ENCODE data around the gene CSRP3.

Gene CSRP3

DNA sequence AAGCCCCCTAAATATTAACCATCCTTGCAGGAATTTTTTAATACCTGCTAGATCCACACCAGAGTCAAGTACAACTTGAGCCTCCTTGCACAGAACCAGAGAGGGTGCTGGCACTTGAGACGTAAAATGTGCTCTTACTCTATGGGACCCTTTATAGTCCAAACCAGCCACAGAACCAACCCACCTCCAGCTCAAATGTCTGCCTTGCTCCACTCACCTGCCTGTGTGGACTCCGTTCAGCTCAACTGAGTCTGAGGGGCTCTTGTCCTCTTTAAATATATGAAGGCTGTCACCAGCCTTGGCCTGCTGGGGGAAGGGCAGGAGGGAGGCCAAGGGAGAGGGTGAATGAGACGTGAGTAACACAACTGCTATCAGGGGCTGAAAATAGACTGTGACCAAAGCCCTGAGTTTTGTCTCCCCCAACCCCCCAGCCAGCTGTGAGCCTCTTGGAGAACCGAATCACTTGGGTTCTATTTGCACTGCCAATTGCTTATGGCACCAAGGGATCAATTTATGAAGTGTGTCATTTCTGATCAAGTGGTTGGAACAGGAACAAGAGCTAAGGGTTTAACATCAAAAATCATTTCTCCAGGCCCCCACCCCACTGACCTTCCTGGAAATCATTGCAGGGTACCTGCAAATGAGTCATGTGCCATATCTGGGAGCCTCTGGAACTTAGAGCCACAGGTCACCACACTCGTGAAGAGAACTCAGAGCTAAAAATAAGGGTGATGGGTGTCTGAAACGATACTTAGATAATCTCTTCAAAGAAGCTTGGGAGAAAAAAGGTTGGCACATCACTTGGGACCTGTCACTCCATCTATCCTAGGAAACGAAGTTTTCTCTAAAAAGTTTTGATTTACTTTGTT lies at the start of gene CSRP3:
Gene CSRP3 (minus strand): TSS at position 247 of the 869 bp plus-strand sequence. CDS start 9,535 bp downstream, outside the sequence.
- DNase-seq: no peak

DNA sequence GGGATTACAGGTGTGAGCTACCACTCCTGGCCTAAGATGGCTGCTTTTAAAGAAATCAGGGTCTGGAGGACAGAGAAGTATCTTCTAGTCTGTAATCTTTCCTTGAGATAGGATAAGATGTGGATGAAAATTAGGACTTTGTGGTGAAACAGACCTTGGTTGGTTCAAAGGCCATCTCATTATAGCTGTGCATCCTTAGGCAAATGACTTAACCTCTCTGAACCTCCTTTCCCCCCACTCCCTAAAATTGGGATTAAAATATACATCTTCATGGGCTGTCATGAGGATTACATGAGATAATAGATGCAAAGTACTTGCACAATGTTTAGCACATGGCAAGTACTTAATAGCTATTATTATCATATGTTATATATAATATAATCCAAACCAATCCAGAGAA lies 49.8 kb upstream of the CSRP3 start:
- DNase-seq: no peak

DNA sequence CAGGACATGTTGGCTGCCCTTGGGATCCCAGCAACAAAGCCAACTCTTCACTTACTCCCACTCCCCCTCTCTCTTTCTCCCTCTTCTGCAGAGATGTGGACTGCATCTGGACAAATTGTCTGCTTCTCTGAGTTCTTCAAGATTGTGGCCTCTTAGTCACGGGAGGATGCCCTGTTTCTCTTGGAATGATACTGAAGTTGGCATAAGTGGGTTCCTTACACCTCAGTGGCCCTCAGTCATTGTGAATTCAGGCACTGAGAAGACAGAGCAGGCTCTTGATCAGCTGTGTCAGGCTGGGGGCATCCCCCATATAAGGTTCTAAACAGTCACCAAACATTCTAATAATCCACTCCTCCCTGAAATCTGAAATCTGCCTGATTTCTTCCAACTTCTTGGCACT lies 45.0 kb upstream of the CSRP3 start:
- no peak for DNase-seq

DNA sequence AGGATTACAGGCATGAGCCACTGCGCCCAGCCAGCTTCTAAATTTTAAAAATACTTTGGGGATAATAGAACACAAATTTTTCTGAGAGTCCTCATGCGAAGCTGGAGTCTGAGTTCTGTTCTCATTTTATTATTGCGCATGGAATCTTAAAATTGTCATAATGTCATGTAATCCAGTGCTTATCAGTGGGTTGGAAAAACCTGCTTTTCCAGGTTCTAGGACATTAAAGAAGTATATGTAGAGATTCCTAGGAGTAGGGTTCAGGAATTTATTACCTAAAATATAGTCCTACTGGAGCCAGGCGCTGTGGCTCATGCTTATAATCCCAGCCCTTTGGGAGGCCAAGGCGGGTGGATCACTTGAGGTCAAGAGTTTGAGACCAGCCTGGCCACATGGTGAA lies 43.6 kb upstream of the CSRP3 start:
- no peak for DNase-seq

DNA sequence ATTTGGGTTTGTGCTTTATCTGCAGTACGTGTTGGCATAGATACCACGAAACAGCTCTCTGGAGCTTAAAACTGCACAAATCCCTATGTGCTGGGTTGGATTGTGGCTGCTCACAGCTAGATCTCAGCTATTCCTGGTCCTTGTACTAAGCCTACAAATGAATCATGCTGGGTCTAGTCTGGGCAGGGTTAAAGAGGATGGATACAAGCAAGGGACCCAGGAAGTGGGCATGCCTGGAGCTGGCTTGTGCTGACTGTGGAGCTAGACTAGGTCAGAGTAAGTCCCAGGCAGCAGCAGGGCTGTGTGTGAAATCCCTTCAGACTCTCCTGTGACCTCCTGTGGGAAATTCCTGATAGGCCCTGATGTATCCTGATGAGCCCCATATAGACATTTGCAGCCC lies 42.8 kb upstream of the CSRP3 start:
- peak; percentile 65 for DNase-seq

DNA sequence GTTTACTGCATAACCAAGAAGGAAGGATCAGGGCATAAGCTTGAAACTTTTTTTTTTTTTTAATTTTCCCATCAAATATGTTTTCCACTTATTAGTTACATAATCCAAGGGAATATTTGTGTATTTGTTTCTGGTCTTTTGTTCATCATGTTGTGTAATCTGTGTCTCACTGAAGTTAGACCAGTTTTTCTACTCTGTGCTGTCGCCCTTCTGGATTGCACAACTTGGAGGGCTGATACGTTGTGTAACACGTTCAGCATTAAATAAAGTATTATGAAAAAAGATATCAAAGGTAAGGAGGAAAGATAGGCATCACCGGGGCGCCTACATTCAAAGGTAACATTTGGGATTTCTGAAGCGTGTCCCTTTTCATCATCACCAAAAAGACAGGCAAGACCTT lies 42.3 kb upstream of the CSRP3 start:
- peak; percentile 71 for DNase-seq

DNA sequence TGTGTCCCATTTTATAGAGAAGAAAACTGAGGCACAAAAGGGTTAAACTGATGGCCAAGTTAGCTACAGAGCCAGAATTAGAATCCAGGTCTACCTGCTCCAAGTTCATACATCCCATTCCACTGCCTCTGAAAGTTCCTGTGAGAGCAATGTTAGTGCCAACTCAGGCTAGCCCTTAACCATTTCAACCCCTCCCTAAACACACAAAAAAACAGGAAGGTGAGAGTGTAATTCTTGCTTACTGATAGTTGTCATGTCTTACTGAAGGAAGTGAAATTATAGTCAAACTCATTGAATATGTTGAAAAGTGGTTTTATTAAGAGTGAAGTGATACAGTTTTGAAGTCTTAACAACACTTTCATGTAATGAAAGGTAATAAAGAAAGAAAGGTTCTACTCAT lies 41.8 kb upstream of the CSRP3 start:
- DNase-seq: peak; percentile 44

DNA sequence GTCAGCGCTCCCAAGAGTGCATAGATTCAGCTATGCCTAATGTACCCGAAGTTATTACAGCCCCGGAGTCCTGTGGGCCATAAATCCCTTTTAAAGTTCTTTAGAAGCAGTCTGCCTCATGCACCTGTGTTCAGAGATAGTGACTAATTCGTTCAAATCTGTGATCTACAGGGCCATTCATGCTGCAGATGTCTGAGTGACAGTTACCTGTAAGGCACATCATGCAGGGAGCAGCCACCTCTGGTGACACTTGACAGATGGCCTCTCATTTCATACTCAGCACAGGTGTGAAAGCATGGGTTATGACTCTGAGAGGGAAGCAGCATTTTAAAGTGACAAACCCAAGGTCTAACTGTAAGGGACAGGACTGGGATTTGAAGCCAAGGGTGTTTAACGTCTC lies 41.4 kb upstream of the CSRP3 start:
- peak; percentile 64 for DNase-seq

DNA sequence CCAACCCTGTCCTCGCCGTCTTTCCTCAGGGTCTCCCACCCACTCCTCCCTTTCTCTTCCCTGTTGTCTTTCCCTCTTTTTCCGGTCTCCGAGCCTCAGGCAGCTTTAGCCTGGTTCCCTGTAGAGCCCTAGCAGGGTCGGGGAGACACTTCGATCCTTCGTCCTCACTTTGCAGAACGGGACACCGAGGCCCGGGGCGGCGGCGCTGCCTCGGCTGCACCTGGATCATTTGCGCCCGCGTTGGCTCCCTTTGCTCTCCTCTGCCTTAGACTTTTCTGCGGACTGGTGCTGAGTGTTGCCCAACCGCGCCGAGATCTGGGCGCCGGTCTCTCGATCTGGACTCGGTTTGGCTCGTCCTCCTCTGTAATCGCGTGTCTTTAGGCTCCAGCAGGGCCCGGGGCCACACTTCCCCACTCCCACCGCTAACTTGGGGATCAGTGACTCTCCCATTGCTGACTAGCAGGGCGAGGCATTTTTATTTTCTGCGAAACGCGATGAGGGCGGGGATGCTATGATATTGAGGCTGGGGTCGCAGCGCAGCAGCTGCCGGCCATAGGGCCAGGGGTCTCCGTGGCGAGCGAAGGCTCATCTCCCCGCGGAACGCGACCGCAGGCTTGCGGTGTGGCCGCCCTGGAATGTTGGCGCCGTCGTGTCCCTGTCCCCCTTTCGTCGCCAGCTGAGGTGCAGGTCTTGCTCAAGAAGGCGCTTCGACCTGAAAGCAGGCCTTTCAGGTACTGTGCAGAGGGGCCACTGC lies 40.6 kb upstream of the CSRP3 start:
- peak; percentile 65 for DNase-seq

DNA sequence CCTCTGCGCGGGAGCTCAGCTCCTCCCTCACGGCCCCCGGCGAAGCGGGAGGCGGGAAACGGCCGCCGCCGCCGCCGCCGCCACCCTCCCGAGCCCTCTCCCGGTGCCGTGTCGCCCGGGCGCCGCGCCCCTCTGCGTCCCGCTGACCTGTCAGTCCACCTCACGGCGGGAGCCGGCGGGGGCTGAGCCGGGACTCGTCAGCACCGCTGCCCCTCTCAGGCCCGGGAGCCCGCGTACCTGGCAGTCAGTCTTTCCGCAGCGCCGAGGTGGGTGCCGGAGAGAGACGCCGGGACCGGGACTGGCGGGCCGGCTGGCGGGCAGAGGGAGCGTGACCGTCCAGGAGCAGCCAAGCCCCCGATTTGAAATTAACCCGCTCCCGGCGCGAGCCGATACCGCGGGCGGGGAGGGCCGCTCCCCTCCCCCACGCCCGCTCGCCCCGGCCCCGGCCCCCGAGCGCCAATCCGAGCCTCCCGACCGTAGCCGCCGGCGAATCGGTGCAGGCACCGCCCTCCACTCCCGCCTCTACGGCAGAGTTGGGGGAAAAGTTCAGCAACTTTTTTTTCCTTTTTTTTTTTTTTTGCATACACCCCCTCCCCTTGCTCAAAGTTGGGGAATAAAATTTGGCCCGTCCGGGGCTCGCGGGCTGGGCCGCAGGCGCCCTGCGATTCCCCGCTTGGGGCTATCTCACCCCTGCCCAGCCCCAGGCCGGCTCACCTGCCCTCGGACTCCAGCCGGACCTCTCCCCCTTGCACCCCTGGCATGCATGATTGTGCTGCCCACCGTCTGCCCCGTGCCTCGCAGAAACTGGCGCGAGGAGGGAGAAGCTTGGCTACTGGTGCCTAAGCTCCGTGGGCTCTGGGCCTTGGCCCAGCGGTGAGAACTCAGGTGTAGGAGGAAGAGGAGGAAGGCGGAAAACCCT lies 39.7 kb upstream of the CSRP3 start:
- DNase-seq: peak; percentile 79

DNA sequence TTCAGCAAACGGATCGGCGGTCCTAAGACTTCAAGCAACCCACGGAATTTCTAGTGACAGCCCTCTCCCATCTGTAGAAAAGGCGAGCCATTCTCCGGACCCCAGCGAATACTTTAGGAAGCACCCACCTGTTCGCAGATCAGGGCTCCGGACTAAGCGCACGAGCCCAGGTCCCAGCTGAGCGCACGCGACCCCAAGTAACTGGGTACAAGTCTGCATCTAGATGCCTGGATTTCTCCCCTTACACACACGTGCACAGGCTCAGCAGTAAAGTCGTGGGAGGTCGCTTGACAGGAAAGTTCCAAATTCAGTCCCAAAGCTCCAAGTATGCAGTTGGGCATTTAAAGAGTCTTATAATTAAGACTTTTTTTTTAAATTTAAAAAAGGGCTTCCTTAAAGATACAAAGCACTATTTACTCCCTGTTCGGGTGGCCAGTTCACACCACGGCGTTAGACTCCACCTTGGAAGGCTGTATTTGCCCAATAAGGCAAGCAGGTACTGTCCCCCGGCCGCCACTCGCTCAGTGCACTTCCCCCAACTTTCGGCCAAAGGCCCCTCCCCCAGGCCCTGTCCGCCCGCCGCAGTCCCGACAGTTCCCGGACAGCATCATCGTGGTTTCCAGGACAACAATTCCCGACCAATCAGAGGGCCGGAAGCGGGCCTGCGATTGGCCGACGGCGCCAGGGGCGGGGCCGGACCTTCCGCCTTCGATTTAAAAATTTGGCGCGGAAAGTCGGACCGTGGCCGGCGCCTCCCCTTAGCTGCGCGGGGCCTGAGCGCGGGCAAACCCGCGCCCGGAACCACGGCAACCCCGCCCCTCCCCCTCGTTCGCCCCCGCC lies 38.9 kb upstream of the CSRP3 start, which contains the start of gene E2F8:
Gene E2F8 (minus strand): TSS at position 526 of the 840 bp plus-strand sequence. CDS start 824 bp downstream, outside the sequence.
- DNase-seq: peak; percentile 98

DNA sequence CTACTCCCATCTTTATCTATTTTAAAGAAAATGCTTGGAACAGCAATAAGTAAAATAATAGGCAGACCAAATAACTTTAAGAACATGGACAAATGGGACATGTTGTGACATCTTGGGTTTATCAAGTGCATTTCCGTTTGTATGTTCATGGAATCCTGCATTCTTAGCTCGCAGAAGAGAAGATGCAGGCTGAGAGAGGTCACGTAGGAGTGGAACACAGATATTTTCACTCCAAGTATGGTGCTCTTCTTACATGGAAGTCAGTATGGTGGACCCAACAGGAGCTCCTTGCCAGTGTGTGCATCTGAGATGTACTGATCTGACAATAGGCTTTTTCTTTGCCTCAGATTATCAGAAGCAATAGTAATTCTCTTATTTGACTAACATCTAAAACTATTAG lies 37.3 kb upstream of the CSRP3 start:
- DNase-seq: no peak

DNA sequence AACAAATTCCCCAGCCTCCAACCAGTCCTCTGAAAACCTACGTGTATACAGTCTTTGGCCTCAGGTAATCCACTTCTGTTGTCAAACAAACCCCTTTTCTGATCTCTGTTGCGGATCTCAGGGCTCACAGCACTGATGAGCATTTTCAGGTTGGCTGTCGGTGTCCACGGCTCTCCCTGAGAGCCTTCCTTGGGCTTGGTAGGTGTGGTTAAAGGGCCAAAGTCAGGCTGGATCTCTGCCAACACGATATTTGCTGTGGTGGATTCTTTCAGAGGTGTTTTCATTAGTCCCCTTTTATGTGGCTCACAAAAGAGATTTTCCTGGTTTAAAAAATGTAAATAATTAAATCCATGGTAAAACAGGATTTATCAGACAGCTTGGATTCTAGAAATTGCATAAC lies 36.0 kb upstream of the CSRP3 start:
- no peak for DNase-seq

DNA sequence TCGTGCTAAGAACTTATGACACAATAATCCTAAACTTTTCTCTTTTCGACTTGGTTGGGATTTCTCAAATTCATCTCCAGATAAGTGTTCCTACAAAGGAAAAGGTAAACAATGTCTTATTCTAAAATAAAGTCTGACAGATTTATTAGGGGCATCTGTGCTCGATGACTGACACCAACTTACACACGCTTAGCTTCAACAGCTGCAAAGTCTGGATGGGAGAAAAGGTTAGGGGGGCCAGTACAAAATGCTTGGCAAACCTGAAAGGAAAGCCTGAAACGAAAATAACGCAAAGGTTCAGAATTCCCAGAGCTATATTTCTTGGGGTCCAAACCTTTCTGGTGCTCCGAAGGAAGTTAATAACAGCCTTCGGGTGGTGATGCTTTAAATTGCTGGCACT lies 35.6 kb upstream of the CSRP3 start:
- no peak for DNase-seq

DNA sequence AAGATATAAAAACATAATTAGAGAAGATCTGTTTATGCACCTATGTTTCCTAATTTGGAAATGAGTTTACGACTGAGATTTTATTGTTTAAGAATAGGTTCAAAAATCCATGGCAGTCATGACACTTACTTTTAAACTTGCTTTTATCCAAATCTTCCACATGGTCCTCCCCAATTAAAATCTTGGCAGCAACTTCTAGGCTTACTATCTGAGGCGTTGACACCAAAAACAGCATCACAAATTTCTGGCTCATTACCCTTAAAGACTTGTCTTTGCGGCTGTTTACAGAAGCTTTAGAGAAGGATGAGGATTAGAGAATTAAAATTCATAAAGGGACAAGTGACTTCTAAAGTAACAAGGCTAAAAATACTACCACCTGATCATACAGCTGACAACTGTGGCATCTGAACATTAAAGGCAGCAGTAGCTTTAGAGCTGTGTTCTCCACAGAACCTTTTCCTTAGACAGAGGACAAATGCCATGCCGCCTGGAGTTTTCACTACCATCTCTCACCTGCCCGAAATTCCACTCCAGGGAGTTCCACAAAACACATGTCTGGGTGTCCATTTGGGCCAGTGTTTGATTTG lies 32.5 kb upstream of the CSRP3 start:
- DNase-seq: no peak

DNA sequence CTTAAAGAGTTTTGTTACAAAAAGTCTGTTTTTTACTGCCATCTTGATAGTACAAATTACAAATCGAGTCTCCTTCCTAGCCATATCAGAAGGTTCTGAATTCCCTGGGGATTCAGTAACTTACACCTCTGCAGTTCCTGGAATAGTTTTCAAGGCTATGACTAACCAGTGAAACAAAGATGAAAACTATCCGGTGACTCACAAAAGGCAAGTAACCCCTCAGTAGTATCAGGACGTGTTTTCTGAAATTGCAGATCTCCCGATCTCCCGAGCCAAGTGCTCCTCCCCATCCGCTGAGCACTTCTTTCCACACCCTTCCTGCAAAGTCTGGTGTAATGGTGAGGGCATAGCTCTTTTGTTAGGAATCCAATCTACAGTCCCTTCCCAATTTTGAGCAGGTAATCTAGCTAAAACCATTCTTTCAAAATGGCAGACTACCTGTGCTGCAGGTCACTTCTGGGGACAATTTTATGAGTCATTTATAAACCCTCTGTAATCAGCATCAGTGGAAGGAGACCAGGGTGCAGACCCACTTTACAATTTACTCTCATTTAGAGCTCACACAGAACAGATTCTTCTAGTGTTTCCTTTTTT lies 31.2 kb upstream of the CSRP3 start:
- DNase-seq: no peak

DNA sequence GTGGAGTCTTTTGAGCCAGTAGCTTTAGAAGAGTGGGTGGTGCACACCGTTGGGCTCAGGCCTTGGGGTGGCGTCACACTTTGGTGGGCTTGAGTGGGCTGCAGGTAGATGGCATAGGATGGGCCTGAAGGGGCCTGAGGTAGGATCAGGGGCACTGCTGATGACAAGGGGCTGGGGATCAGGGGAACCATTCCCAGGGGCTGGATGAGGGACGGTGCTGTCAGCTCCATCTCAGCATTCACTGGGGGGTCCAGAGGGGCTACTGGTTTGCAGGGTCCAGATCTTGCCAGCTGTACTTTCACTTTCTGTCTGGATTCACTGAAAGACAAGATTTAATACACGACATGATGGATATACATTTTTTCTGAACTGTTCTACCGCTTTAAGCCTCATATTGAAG lies 27.9 kb upstream of the CSRP3 start:
- DNase-seq: no peak

DNA sequence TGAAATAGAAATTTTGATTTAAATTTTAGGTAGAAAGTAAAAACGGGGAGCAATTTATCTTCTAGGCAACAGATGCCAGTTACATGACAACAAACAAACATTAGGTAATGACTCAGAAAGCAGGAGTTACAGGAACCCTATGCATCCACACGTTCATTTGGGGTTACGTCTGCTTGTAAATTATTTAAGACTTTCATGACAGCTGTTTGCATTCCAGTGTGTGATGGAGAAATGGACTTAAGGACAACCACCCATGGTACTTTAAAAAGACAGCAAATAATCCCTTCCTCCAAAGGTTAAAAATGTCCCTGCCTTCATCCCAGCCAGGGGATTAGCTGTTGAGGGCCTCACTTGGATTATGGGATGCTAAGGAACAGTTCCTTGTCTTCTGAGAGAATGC lies 27.2 kb upstream of the CSRP3 start:
- DNase-seq: no peak

DNA sequence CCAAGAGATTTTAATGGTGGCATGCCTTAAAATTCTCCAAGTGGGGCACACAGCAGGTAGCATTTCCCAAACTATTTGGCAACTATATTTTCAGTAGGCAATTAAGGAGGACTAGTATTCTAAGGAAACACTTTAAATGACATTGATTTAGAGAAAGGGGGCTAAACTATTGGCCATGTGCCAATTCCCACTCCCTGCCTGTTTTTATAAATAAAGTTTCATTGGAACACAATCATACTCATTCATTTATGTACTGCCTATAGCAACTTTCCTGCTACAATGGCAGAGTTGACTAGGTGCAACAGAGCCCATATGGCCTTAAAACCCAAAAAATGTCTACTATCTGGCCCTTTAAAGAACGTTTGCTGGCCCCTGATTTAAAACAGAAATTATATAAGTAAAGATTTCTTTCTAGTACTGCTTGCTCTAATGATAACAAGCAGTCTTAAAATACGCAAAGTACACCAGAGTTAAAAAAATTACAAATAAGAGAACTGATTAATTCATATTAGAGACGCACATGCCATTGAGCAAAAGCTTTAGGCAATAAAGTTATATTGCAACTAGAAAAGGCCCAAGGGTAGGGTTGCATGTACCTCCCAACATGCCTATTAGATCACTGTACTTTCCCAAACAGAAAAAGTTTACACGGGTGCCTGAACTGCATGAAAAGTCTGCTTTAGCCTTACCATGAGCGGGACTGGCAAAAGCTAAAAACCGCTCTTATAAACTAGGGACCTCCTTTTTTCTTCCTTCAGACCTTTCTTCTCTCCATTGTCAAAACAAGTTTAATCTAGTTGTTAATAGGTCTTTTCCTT lies 24.8 kb upstream of the CSRP3 start:
- DNase-seq: no peak

DNA sequence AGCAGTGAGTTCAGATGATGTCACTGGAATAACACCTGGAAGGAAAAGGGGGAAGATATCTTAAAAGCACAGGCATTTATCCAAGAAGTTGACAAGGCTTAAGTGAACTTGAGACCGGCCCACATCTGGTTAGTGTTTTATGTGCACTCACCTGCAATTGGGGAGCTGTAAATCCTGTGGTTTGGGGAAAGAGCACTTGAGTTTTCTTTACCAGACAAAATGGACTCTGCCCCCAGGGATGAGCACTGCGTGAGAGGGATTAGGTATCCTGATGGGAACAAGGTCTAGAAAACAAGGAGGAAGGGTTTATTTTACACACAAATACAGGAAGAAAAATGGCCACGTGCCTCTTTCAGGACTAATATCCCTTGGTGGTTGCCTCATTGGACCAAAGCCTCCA lies 23.8 kb upstream of the CSRP3 start:
- no peak for DNase-seq
